GM20431 (cell line): ENCODE measurements around the gene LAMA2.

Experiments
- in situ Hi-C: fragments of 300-500 bp; cut with MseI, MboI; formaldehyde crosslinking; loops from one replicate; pipeline ENCODE4 v1.15.0; 2020; ENCODE audit warnings: low sequenced_read_pairs; ENCODE audit not compliant: unreplicated experiment

LAMA2 gene

DNA sequence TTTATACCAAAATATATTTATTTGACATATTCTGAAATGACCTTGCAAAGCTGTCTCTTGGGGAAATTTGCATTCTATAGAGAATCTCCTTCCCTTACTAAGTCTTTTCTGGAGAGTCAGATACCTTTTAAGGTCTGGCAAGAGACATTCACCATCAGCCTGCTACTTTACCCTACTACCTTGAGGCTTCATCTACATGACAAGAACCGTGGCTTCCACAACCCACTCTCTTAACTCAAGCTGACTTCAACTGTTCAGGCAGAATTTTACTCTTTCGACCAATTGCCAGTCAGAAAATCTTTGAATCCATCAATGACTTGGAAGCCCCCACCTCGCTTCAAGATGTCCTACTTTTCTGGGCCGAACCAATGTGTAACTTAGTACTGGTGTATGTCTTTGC lies 314.2 kb downstream of the LAMA2 start:
- in situ Hi-C loops, result no loop called here

DNA sequence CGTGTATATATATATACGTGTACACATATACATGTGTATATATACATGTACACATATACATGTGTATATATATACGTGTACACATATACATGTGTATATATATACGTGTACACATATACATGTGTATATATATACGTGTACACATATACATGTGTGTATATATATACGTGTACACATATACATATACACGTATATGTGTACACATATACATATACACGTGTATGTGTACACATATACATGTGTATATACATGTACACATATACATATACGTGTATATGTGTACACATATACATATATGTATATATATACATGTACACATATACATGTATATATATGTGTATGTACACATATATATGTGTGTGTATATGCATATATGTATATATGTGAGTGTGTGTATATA lies 317.2 kb downstream of the LAMA2 start:
- in situ Hi-C loops, result no loop called here

- in situ Hi-C loops, result no loop called here
These were observed 320.4 kb downstream of the LAMA2 start for GRCh38 chr6:129203190-129203900.

GRCh38 chr6:129206821-129207220 lies 323.9 kb downstream of the LAMA2 start:
- in situ Hi-C loops, result no loop called here

- in situ Hi-C loops, result no loop called here
These were observed 324.9 kb downstream of the LAMA2 start for GRCh38 chr6:129207832-129208231.

DNA sequence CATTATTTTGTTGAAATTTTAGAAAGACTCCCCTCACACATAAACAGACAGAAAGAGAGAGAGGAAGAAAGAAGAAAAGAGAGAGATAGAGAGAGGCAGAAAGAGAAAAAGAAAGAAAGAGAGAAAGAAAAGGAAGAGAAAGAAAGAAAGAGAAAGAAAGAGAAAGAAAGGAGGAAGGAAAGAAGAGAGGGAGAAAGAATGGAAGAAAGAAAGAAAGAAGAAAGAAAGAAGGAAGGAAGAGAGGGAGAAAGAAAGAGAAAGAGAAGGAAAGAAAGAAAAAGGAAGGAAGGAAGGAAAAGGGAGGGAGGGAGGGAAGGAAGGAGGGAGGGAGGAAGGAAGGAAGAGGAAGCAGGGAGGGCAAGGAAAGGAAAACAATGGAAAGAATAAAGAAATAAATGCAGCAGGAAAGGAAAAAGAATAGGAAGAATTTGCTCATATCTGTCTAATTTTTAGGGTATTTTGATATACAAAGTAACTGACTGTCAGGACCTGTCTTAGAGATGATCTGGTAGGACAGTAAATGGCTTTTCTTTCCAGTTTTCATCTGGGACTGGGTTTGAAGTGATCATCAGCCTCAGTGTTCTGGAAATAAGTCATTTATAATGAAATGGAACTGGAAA lies 325.6 kb downstream of the LAMA2 start:
- in situ Hi-C loops, result no loop called here

GRCh38 chr6:129209355-129209754 lies 326.4 kb downstream of the LAMA2 start:
- in situ Hi-C loops, result no loop called here

GRCh38 chr6:129210684-129211083 lies 327.7 kb downstream of the LAMA2 start:
- in situ Hi-C loops, result no loop called here

DNA sequence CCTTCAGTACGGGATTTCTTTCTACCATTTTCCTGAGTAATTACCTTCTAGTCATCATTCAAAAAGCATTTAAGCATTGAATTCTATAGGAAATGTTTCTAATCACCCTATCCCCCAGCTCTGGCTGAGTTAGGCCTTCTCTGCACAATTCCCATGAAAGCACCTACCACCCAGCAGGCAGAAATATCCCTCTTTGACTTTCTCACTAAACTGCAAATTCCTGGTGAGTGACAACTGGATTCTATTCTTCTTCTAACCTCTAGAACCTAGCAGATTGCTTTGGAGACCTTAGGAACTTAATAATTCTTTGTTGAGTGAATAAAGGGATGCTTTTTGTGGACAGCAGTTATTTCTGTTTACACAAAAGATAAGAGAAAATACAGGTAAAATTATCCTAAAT lies 328.7 kb downstream of the LAMA2 start:
- in situ Hi-C loops, result no loop called here

DNA sequence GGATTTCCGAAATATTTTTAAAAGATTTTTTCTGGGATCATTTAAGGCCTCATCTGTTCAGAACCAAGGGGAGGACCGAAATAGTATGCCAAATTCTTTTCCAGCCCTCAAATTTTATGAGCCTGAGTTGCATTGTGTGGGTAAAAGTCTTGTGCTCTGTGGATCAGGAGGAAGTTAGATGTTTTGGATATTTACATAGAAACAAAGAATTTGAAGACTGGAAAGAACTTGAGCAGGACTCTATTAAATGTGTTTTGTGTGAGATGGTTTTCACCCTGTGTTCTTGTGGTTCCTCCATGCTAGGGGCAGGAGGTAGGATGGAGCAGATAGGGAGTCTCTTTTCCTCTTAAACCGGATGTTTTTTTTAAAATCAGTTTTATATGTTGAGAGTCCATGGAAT lies 329.1 kb downstream of the LAMA2 start:
- in situ Hi-C loops, result no loop called here

- in situ Hi-C loops, result no loop called here
These were observed 332.3 kb downstream of the LAMA2 start for GRCh38 chr6:129215246-129215645.

GRCh38 chr6:129215916-129216520 lies 333.1 kb downstream of the LAMA2 start:
- in situ Hi-C loops, result no loop called here

- in situ Hi-C loops, result no loop called here
These were observed 334.8 kb downstream of the LAMA2 start for GRCh38 chr6:129217701-129218100.

DNA sequence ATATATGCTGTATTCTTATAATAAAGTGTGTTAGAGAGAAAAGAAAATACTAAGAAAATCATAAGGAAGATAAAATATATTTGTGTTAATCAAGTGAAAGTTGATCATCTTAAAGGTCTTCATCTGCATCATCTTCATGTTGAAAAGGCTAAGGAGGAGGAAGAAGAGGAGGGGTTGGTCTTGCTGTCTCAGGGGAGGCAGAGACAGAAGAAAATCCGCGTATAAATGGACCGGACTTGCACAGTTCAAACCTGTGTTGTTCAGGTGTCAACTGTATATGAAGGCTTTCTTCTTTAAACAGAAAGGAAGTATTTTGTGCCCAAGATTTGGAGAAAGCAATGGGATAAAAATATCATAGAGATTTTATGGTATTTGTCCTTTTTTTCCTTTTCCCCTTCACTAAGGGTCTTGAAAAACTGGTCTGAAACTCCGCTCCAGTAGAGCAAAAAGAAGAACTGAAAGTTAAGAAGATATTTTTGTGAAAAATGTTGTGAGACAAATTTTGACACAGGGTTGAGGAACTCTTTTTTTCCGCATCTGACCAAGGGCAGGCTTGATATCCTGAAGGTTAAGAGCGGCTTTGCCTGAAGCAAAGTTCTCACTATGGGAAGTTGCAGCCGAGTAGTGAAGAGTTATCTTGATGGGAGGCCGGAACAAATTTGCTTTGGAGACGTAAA lies 350.7 kb downstream of the LAMA2 start:
- in situ Hi-C loops, result no loop called here

DNA sequence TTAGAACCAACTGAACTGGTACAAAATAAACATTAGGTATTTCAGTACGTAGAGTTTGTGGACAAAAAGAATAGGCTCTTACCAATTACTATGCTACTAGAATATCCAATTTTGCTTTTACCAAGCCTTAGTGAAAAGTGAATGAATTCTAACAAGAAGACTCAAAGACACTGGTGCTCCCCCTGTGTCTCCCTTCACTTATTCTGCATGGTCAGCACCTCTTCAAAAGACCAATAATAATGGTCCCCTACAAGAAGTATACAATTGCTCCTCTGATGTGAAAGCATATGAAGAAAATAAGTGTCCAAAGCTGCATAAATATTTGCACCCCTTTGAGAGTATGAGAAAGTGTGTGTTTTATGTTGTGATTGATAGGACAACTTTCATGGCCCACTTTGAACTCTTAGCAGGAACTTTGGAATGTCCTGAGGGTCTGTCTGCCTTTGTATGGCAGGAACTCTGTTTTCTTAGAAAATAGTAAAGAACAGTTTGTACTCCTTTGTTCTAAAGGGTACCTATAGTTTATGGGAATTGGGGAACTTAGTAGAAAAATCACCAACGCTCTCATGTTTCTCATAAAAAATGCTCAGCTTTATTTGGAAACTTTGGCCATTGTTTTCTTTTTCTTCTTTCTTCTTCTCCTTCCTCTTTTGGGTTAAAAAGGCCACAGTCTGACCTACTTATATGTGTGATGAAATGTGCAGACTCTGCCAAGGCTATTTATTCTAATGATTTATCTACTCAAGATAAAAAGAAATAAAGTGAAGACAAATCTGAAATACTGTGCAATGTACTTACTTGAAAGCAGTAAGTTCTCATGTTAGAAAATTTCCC lies 352.4 kb downstream of the LAMA2 start:
- in situ Hi-C loops, result no loop called here

DNA sequence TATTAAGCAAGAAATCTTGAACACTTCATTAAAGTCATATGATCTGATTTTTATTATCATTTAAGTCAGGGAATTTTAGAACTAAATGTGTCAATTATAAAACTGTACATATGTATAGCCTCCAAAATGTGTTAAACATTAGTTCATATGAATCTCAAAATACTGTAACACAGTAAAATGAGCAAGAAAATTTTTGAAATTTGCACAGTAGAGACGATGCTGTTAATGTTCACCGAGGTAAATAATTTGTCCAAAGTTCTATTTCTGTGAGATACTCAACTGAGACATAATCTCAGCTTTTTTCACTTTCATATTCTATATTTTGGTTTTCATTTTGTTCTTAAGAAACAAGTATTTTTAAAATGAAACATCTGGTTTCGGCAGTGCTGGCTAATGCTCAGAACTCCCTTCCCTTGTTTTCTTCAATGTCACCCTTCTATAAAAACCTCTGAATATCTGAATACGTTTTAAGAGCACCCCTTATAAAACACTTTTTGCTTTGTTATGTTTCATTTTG lies 353.1 kb downstream of the LAMA2 start:
- in situ Hi-C loops, result no loop called here

DNA sequence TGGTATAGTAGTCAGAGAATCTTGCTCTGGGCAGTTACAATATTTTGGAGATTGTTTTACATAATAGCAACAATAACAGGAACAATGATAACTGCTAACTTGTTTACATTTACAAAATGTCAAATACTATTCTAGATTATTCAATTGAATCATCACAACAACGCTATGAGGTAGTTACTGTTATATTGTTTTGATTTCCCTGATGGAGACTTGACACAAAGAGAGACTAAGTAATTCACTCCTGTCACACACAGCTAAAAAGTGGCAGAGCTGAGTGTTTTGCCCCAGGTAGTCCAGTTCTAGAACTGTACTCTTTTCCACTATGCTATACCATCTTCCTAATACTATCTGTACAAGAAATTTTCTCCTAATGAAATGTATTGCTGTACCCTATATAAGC lies 356.1 kb downstream of the LAMA2 start:
- in situ Hi-C loops, result no loop called here

GRCh38 chr6:129239825-129240491 lies 357.0 kb downstream of the LAMA2 start:
- in situ Hi-C loops, result no loop called here

- in situ Hi-C loops, result no loop called here
These were observed 357.5 kb downstream of the LAMA2 start for GRCh38 chr6:129240492-129240853.

DNA sequence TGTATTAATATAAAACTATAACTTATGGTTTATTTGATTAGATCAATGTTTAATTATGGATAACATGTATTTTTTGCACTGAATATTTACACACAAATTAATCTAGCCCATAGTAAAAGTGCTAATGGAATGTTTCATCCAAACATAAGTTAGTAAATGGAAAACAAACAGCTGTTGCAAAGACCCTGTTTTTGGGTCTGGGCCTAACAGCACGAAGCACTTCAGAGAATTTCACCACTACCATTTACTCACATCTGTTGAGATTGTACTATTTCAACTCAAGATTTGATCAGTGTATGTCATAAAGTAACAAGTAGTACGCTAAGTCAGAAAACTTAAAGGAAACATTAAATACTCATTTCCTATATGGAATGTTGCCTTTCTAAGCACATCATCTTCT lies 359.6 kb downstream of the LAMA2 start:
- in situ Hi-C loops, result no loop called here
